ENCODE measurements around the gene SLC30A3. TPM values are rescaled to one million over a fixed set of nuclear protein-coding genes. Genes with fewer than 3 reads are reported as not detected.
A peak's percentile ranks its signal among the peaks of the same experiment; 100 is the strongest.

Gene SLC30A3
- total and polyA plus RNA-seq, 2 of the 13 experiments (the other 11 are each of a cell fraction or from before 2014, with no cell fraction given) = 0.38 to 0.79 TPM

GRCh38 chr2:27264753-27265535 lies 2.1 kb upstream of the SLC30A3 start (continued):
- 0 out of 2 replicates have a peak, but pooled peaks have one; percentile 38 for TF ChIP-seq ZNF224 (CRISPR knock-in tag; IDR thresholded peaks at IDR 0.05)
- peak; percentile 39; the same call in 1 of the 2 replicates for TF ChIP-seq NFE2 (CRISPR knock-in tag; IDR thresholded peaks at IDR 0.05)
- TF ChIP-seq AKAP8 (CRISPR knock-in tag; IDR thresholded peaks at IDR 0.05) = no peak
- TF ChIP-seq AHR (CRISPR knock-in tag; IDR thresholded peaks at IDR 0.05) = 0 out of 2 replicates have a peak, but pooled peaks have one; percentile 63
- no peak for TF ChIP-seq FOXM1 (CRISPR knock-in tag; IDR thresholded peaks at IDR 0.05)
- TF ChIP-seq MEIS1 (CRISPR knock-in tag; IDR thresholded peaks at IDR 0.05; ENCODE audit: borderline replicate concordance) = no peak
- TF ChIP-seq PHF21A (CRISPR knock-in tag; IDR thresholded peaks at IDR 0.05) = 0 out of 2 replicates have a peak, but pooled peaks have one; percentile 48
- no peak for TF ChIP-seq ZNF260 (CRISPR knock-in tag; IDR thresholded peaks at IDR 0.05; ENCODE audit: borderline replicate concordance, low read depth)
- TF ChIP-seq KIAA2018 (CRISPR knock-in tag; IDR thresholded peaks at IDR 0.05; ENCODE audit: borderline replicate concordance) = no peak
- TF ChIP-seq HES4 (CRISPR knock-in tag; IDR thresholded peaks at IDR 0.05; ENCODE audit: borderline replicate concordance) = peak; percentile 85; the same call in 1 of the 2 replicates
- no peak for TF ChIP-seq RARG (CRISPR knock-in tag; IDR thresholded peaks at IDR 0.05; ENCODE audit: low read depth)
- TF ChIP-seq ZNF343 (CRISPR knock-in tag; IDR thresholded peaks at IDR 0.05) = peak; percentile 67; the same call in 1 of the 2 replicates
- TF ChIP-seq NCOA1 (CRISPR knock-in tag; IDR thresholded peaks at IDR 0.05) = peak; percentile 87; the same call in 1 of the 2 replicates
- peak; percentile 96 for TF ChIP-seq ZNF563 (CRISPR knock-in tag; IDR thresholded peaks at IDR 0.05)
- TF ChIP-seq HOXA3 (CRISPR knock-in tag; IDR thresholded peaks at IDR 0.05) = peak; percentile 85
- no peak for TF ChIP-seq ZNF431 (CRISPR knock-in tag; IDR thresholded peaks at IDR 0.05; ENCODE audit: borderline replicate concordance, low read depth)
- TF ChIP-seq ZBTB7A (CRISPR knock-in tag; IDR thresholded peaks at IDR 0.05) = peak; percentile 76
- TF ChIP-seq ZNF678 (CRISPR knock-in tag; IDR thresholded peaks at IDR 0.05) = no peak
- TF ChIP-seq ZC3H13 (CRISPR knock-in tag; IDR thresholded peaks at IDR 0.05) = no peak
- peak; percentile 45; the same call in 1 of the 2 replicates for TF ChIP-seq ATF3 (CRISPR knock-in tag; IDR thresholded peaks at IDR 0.05)
